HepG2 (cell line): ENCODE data around the gene PAEP. TPM values are rescaled to one million over a fixed set of nuclear protein-coding genes. Genes with fewer than 3 reads are reported as not detected.

Experiments
- ATAC-seq: fragments of 200-7000 bp; cut with Tn5 transposase; 3 replicates; pipeline ENCODE4 v1.9.1; 2020; ENCODE audit warnings: mild to moderate bottlenecking, moderate library complexity
- BruUV-seq: library from RNA; stranded (reverse); fragments of 400-500 nt; replicated peaks from 2 replicates; lab custom pipeline; 2021; lab: Mats Ljungman, UMichigan
- CTCF ChIA-PET: fragments of 300-600 bp; formaldehyde crosslinking; extraction: SDS; loops from one replicate; lab custom pipeline; 2021; ENCODE audit warnings: low total read pairs, inconsistent platforms, low intra/inter-chr PET ratio; lab: Yijun Ruan, JAX
- POLR2A ChIA-PET: fragments of 350-600 bp; sonication (Branson Sonifier 250); formaldehyde crosslinking; loops from one replicate; lab custom pipeline; 2020; ENCODE audit warnings: antibody characterized with exemption, inconsistent platforms; lab: Yijun Ruan, JAX
- DNase-seq: peaks from one replicate; pipeline ENCODE4 v3.0.0-alpha.2; 2015; ENCODE audit warnings: low spot score
- FAIRE-seq: peaks from 3 replicates; lab custom pipeline; 2011; peaks lifted over from hg19 to GRCh38; lab: Jason Lieb, UNC
- H2AFZ ChIP-seq: one replicate; pipeline ENCODE4 v1.6.1; 2011; ENCODE audit warnings: low read length, inconsistent platforms
- H3K27ac ChIP-seq: fragments of 300-600 bp; 3 replicates; pipeline ENCODE4 v1.8.0; 2011; ENCODE audit warnings: mixed run types, mild to moderate bottlenecking, mixed read lengths, low read length, inconsistent platforms; ENCODE audit not compliant: insufficient read depth; ENCODE audit errors: extremely low read length
- H3K27me3 ChIP-seq, 2 experiments: fragments of 200-600 bp in 1 of 2; 2 replicates in 1 of 2; 3 replicates in 1 of 2; pipeline versions ENCODE4 v1.6.0 to v1.8.0; 2011; ENCODE audit warnings: low read length in 2 of 2, mild to moderate bottlenecking in 2 of 2, moderate library complexity in 2 of 2, inconsistent platforms in 1 of 2; ENCODE audit not compliant: insufficient read depth in 2 of 2, control insufficient read depth in 1 of 2
- H3K36me3 ChIP-seq, 2 experiments: fragments of 200-600 bp in 1 of 2; replicated peaks in 1 of 2; 2 replicates in 1 of 2; 3 replicates in 1 of 2; pipeline versions ENCODE4 v1.5.1 to v1.8.0; 2011; ENCODE audit warnings: low read length in 2 of 2, inconsistent platforms in 1 of 2; ENCODE audit not compliant: insufficient read depth in 2 of 2, control insufficient read depth in 1 of 2
- H3K4me1 ChIP-seq: 2 replicates; pipeline ENCODE4 v1.5.1; 2012; ENCODE audit warnings: low read length, inconsistent platforms; ENCODE audit not compliant: insufficient read depth
- H3K4me2 ChIP-seq: 2 replicates; pipeline ENCODE4 v1.6.0; 2011; ENCODE audit warnings: low read depth, low read length, inconsistent platforms
- H3K4me3 ChIP-seq, 3 experiments: fragments of 200-600 bp in 1 of 3; sonication (generic), shearing (Covaris generic) in 1 of 3; replicated peaks in 1 of 3; 2 replicates each; pipeline ENCODE4 v1.5.1; 2011 to 2016; ENCODE audit warnings: low read length in 3 of 3, inconsistent platforms in 2 of 3, low read depth in 2 of 3, mild to moderate bottlenecking in 2 of 3, control low read depth in 1 of 3, mixed read lengths in 1 of 3; ENCODE audit not compliant: insufficient read depth in 1 of 3
- H3K79me2 ChIP-seq: one replicate; pipeline ENCODE4 v1.6.1; 2011; ENCODE audit warnings: low read length, inconsistent platforms; ENCODE audit not compliant: insufficient read depth
- H3K9ac ChIP-seq: 2 replicates; pipeline ENCODE4 v1.6.0; 2011; ENCODE audit warnings: mild to moderate bottlenecking, low read depth, low read length, inconsistent platforms; ENCODE audit not compliant: insufficient read depth
- H3K9me3 ChIP-seq: 2 replicates; pipeline ENCODE4 v1.5.1; 2012; ENCODE audit warnings: mild to moderate bottlenecking, low read length
- H4K20me1 ChIP-seq: 2 replicates; pipeline ENCODE4 v1.6.0; 2011; ENCODE audit warnings: inconsistent platforms, mild to moderate bottlenecking, low read length, moderate library complexity; ENCODE audit not compliant: insufficient read depth
- CEBPB ChIP-seq: IDR thresholded peaks from 2 replicates; pipeline ENCODE4 v1.6.1; 2011; ENCODE audit warnings: low read depth, low read length, improper control_type of control experiment, borderline replicate concordance
- LRRFIP1 ChIP-seq: sonication (generic); formaldehyde crosslinking; conservative IDR thresholded peaks from 2 replicates; pipeline ENCODE4 v1.4.0; 2020; ENCODE audit warnings: missing genetic modification reagents
- SMAD1 ChIP-seq: sonication (generic); formaldehyde crosslinking; IDR thresholded peaks from 2 replicates; pipeline ENCODE4 v1.4.0; 2020; ENCODE audit warnings: missing genetic modification reagents, low read depth, mild to moderate bottlenecking, borderline replicate concordance
- ZNF572 ChIP-seq: sonication (generic); formaldehyde crosslinking; IDR thresholded peaks from 2 replicates; pipeline ENCODE4 v1.5.1; 2020; ENCODE audit warnings: mild to moderate bottlenecking, missing genetic modification reagents
- ZNF616 ChIP-seq: sonication (generic); formaldehyde crosslinking; IDR thresholded peaks from 2 replicates; pipeline ENCODE4 v1.5.0; 2020; ENCODE audit warnings: low read depth, mild to moderate bottlenecking, missing genetic modification reagents
- ZNF776 ChIP-seq: sonication (generic); formaldehyde crosslinking; IDR thresholded peaks from 2 replicates; pipeline ENCODE4 v1.4.0; 2020; ENCODE audit warnings: mild to moderate bottlenecking, missing genetic modification reagents
- ZNF879 ChIP-seq: sonication (generic); formaldehyde crosslinking; IDR thresholded peaks from 2 replicates; pipeline ENCODE4 v1.8.1; 2023; ENCODE audit warnings: missing genetic modification reagents
- WGBS: methylation state at CpG from one replicate; pipeline ENCODE4 v1.1.6; 2017; ENCODE audit warnings: low lambda C conversion rate; 5-methylcytosine and 5-hydroxymethylcytosine counted together
- in situ Hi-C: cut with HindIII; loops from 2 replicates; pipeline ENCODE4 v1.10.0; 2017; ENCODE audit warnings: low pct_unique_long_range_greater_than_20kb; ENCODE audit not compliant: extremely low pct_ligation_motif_present
- intact Hi-C: fragments of 100-400 bp; cut with micrococcal nuclease; formaldehyde crosslinking; loops from one replicate; pipeline ENCODE4 v1.10.0; 2022; ENCODE audit not compliant: unreplicated experiment
- polyA plus RNA-seq, 8 experiments: library from polyadenylated mRNA; depleted of rRNA in 3 of 8; stranded (reverse) in 7 of 8; unstranded in 1 of 8; fragments of >200 nt; fragmentation: Illumina TruSeq in 4 of 8; extraction: Trizol in 4 of 8; gene quantifications; 2 replicates each; pipeline versions ENCODE4 v1.2.1 to v1.2.3, GENCODE V29; 2011 to 2016; ENCODE audit warnings: low read depth in 4 of 8, missing spikeins in 1 of 8, mixed read lengths in 1 of 8; ENCODE audit not compliant: insufficient read depth in 1 of 8
- total RNA-seq, 5 experiments: library from RNA; depleted of rRNA; stranded (reverse); fragments of >200 nt; fragmentation: Illumina TruSeq; extraction: Trizol; gene quantifications; 2 replicates each; pipeline ENCODE4 v1.2.3, GENCODE V29; 2016; ENCODE audit warnings: low read depth in 1 of 5

Gene PAEP
- total and polyA plus RNA-seq, 2 of the 13 experiments (the other 11 are each of a cell fraction or from before 2014, with no cell fraction given): 0.75 to 10.8 TPM

- TF ChIP-seq SMAD1 (CRISPR knock-in tag) (no peak), ZNF879 (no peak)
- TF ChIP-seq, all 625 proteins: peak for 0
These were observed 5.6 kb upstream of the PAEP start (continued) for GRCh38 chr9:135555910-135556309.

GRCh38 chr9:135559606-135560005, 1.9 kb upstream of the PAEP start:
- CTCF ChIA-PET: no interaction called here
- intact Hi-C loops: no loop called here
- Histone ChIP-seq H3K27me3 (peaks cover 3 to 14% of the 10 kb centered on the region in 2 experiments; a peak in 4 of 5 replicates), H3K79me2 (no peaks in the 10 kb centered on the region), H4K20me1 (no peaks in the 10 kb centered on the region), H3K36me3 (no peaks in the 10 kb centered on the region), H3K4me1 (peaks cover 29% of the 10 kb centered on the region), H3K4me2 (no peak overlapping the region), H3K9me3 (no peaks in the 10 kb centered on the region), H3K9ac (no peak overlapping the region), H3K4me3 (no peak overlapping the region), H2AFZ (no peak overlapping the region), H3K27ac (no peak overlapping the region)
- 3% methylated on average over 11 of the region's 11 CpGs for WGBS
- no TSS peak for BruUV-seq
- POLR2A ChIA-PET: no interaction called here
- DNase-seq (no peak), ATAC-seq (no peak), FAIRE-seq (no peak)
- TF ChIP-seq ZNF776 (no peak), ZNF616 (no peak), CEBPB (no peak)
- in situ Hi-C loops: no loop called here

GRCh38 chr9:135562235-135562745, 734 bp downstream of the PAEP start:
- Histone ChIP-seq H3K4me2 (no peak overlapping the region), H3K4me3 (peak overlapping the region in 1 of 3 experiments; percentile 6; a peak in 1 of 6 replicates), H3K4me1 (peaks cover 17% of the 10 kb centered on the region), H4K20me1 (no peaks in the 10 kb centered on the region), H3K27me3 (peaks cover 4 to 27% of the 10 kb centered on the region in 2 experiments; a peak in 4 of 5 replicates), H3K9ac (no peak overlapping the region), H3K9me3 (no peaks in the 10 kb centered on the region), H3K27ac (no peak overlapping the region), H3K36me3 (no peaks in the 10 kb centered on the region), H2AFZ (no peak overlapping the region), H3K79me2 (no peaks in the 10 kb centered on the region)
- no peak for DNase-seq
- POLR2A ChIA-PET: no interaction called here
- BruUV-seq: no TSS peak
- ATAC-seq: peak; percentile 14; the same call in 1 of the 3 replicates
- no peak for FAIRE-seq
- intact Hi-C loops: no loop called here
- CTCF ChIA-PET: no interaction called here
- no peak for TF ChIP-seq LRRFIP1 (CRISPR knock-in tag)
- 0 out of 2 replicates have a peak, but pooled peaks have one; percentile 33 for TF ChIP-seq ZNF572 (CRISPR knock-in tag)
- WGBS: 0% methylated on average over 1 of the region's 17 CpGs
- in situ Hi-C loops: no loop called here
